Measurements from ENCODE around the gene UTP25. TPM values are rescaled to one million over a fixed set of nuclear protein-coding genes. Genes with fewer than 3 reads are reported as not detected.
A peak's percentile ranks its signal among the peaks of the same experiment; 100 is the strongest.

Gene UTP25
- total RNA-seq, 2 donors from 2014 or later, result 5.7 to 11.6 TPM

- Histone ChIP-seq H3K36me3 (no peaks in the 10 kb centered on the region), H3K4me1 (ENCODE audit: control insufficient read depth in 1 of 2, low read depth in 2 of 2) (peaks cover 0 to 10% of the 10 kb centered on the region in 2 donors), H3K9me3 (no peaks in the 10 kb centered on the region), H3K27me3 (replicated peaks; ENCODE audit: insufficient read depth) (no peaks in the 10 kb centered on the region), H3K27ac (no peak overlapping the region), H3K4me3 (no peak overlapping the region)
- DNase-seq (ENCODE audit: low spot score) (no peak), ATAC-seq (ENCODE audit: insufficient number of reproducible peaks, low FRiP score, low read depth) (peak; percentile 37)
- TF ChIP-seq, protein P1, sequence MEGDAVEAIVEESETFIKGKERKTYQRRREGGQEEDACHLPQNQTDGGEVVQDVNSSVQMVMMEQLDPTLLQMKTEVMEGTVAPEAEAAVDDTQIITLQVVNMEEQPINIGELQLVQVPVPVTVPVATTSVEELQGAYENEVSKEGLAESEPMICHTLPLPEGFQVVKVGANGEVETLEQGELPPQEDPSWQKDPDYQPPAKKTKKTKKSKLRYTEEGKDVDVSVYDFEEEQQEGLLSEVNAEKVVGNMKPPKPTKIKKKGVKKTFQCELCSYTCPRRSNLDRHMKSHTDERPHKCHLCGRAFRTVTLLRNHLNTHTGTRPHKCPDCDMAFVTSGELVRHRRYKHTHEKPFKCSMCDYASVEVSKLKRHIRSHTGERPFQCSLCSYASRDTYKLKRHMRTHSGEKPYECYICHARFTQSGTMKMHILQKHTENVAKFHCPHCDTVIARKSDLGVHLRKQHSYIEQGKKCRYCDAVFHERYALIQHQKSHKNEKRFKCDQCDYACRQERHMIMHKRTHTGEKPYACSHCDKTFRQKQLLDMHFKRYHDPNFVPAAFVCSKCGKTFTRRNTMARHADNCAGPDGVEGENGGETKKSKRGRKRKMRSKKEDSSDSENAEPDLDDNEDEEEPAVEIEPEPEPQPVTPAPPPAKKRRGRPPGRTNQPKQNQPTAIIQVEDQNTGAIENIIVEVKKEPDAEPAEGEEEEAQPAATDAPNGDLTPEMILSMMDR (IDR thresholded peaks at IDR 0.05), result no peak
Measured at GRCh38 chr1:209808059-209808581, 19.7 kb upstream of the UTP25 start.

DNA sequence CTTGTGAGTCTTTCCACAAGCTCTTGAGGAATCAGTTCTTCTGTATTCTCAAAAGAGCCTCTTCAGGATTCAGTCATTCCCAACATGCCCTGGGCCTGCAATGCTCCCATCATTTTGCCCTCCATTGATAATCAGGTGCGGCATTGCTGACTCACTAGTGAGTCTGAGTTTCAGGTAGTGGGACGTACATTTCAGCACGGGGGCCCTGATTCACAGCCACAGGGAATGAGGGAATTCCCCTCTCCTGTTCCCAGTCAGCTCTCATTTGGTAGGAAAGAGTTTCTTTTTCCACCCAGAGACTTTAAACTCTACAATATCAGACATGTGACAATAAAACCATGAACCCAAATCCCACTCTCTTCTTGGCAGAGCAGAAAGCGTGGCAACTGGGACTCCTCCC, 18.2 kb upstream of the UTP25 start:
- Histone ChIP-seq H3K9me3 (no peaks in the 10 kb centered on the region), H3K27ac (no peak overlapping the region), H3K36me3 (no peaks in the 10 kb centered on the region), H3K4me3 (no peak overlapping the region), H3K4me1 (ENCODE audit: control insufficient read depth in 1 of 2, low read depth in 2 of 2) (peaks cover 0 to 10% of the 10 kb centered on the region in 2 donors), H3K27me3 (replicated peaks; ENCODE audit: insufficient read depth) (no peaks in the 10 kb centered on the region)
- no peak for DNase-seq (ENCODE audit: low spot score)
- no peak for ATAC-seq (ENCODE audit: insufficient number of reproducible peaks, low FRiP score, low read depth)
- TF ChIP-seq, protein P1 (IDR thresholded peaks at IDR 0.05), result no peak

- Histone ChIP-seq H3K36me3 (no peaks in the 10 kb centered on the region), H3K4me1 (ENCODE audit: control insufficient read depth in 1 of 2, low read depth in 2 of 2) (peaks cover 0 to 7% of the 10 kb centered on the region in 2 donors), H3K27ac (no peak overlapping the region), H3K27me3 (replicated peaks; ENCODE audit: insufficient read depth) (no peaks in the 10 kb centered on the region), H3K9me3 (no peaks in the 10 kb centered on the region), H3K4me3 (no peak overlapping the region)
- no peak for ATAC-seq (ENCODE audit: insufficient number of reproducible peaks, low FRiP score, low read depth)
- TF ChIP-seq, protein P1 (IDR thresholded peaks at IDR 0.05), result no peak
- no peak for DNase-seq (ENCODE audit: low spot score)
Measured at GRCh38 chr1:209810783-209811182, 17.0 kb upstream of the UTP25 start.

DNA sequence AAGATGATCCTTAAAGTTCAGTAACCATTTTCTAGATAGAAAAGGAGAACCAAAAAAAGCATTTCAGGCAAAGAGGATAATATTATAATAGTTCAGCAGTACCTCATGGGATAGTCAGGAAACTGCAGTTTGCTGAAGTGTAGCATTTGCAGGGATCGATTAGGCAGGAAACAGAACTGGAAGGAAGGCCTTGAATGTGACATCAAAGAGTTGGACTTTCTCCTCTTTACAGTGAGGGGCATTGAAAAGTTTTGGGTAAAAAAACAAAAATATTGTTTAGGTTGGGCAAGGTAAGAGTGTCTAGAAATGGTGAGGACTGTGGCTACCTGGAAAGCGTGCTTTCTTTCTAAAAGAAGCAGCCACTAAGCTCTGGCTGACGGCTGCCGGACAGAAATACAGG, 13.9 kb upstream of the UTP25 start:
- ATAC-seq (ENCODE audit: insufficient number of reproducible peaks, low FRiP score, low read depth) (no peak), DNase-seq (ENCODE audit: low spot score) (no peak)
- TF ChIP-seq, protein P1 (IDR thresholded peaks at IDR 0.05), result no peak
- Histone ChIP-seq H3K36me3 (no peaks in the 10 kb centered on the region), H3K27ac (no peak overlapping the region), H3K4me3 (no peak overlapping the region), H3K27me3 (replicated peaks; ENCODE audit: insufficient read depth) (no peaks in the 10 kb centered on the region), H3K9me3 (no peaks in the 10 kb centered on the region), H3K4me1 (ENCODE audit: control insufficient read depth in 1 of 2, low read depth in 2 of 2) (no peaks in the 10 kb centered on the region)

GRCh38 chr1:209815490-209815889, 12.3 kb upstream of the UTP25 start:
- H3K4me1 ChIP-seq (ENCODE audit: control insufficient read depth in 1 of 2, low read depth in 2 of 2), result no peaks in the 10 kb centered on the region
- no peaks in the 10 kb centered on the region for H3K27me3 ChIP-seq (replicated peaks; ENCODE audit: insufficient read depth)
- no peaks in the 10 kb centered on the region for H3K36me3 ChIP-seq
- ATAC-seq (ENCODE audit: insufficient number of reproducible peaks, low FRiP score, low read depth), result no peak
- H3K9me3 ChIP-seq, result no peaks in the 10 kb centered on the region
- H3K4me3 ChIP-seq, result no peak overlapping the region
- TF ChIP-seq, protein P1 (IDR thresholded peaks at IDR 0.05), result no peak
- no peak overlapping the region for H3K27ac ChIP-seq
- no peak for DNase-seq (ENCODE audit: low spot score)
